PFSK-1 (cell line): ENCODE measurements around the gene ZDHHC11B.

Experiments
- FOXP2 ChIP-seq: optimal IDR thresholded peaks from 2 replicates; pipeline ENCODE3; 2011; ENCODE audit warnings: borderline replicate concordance, control low read depth, inconsistent platforms; ENCODE audit not compliant: insufficient read depth; ENCODE audit errors: extremely low read length, extremely low read depth
- POLR2AphosphoS5 ChIP-seq: IDR thresholded peaks from 2 replicates; pipeline ENCODE4 v1.6.1; 2012; ENCODE audit warnings: low read depth, mild to moderate bottlenecking, control low read depth, low read length, moderate library complexity
- REST ChIP-seq, 2 experiments: IDR thresholded peaks; 2 replicates each; pipeline versions ENCODE4 v1.6.1 to v1.8.0; 2011 to 2012; ENCODE audit warnings: low read depth in 2 of 2, low read length in 2 of 2, control low read depth in 1 of 2, inconsistent platforms in 1 of 2, mild to moderate bottlenecking in 1 of 2, moderate library complexity in 1 of 2; ENCODE audit not compliant: insufficient read depth in 1 of 2
- SIN3A ChIP-seq: IDR thresholded peaks from 2 replicates; pipeline ENCODE4 v1.6.1; 2012; ENCODE audit warnings: mild to moderate bottlenecking, low read length, moderate library complexity, borderline replicate concordance; ENCODE audit not compliant: insufficient read depth
- TAF1 ChIP-seq: IDR thresholded peaks from 2 replicates; pipeline ENCODE4 v1.6.1; 2012; ENCODE audit warnings: low read length, control low read depth, borderline replicate concordance; ENCODE audit not compliant: insufficient read depth

ZDHHC11B gene

DNA sequence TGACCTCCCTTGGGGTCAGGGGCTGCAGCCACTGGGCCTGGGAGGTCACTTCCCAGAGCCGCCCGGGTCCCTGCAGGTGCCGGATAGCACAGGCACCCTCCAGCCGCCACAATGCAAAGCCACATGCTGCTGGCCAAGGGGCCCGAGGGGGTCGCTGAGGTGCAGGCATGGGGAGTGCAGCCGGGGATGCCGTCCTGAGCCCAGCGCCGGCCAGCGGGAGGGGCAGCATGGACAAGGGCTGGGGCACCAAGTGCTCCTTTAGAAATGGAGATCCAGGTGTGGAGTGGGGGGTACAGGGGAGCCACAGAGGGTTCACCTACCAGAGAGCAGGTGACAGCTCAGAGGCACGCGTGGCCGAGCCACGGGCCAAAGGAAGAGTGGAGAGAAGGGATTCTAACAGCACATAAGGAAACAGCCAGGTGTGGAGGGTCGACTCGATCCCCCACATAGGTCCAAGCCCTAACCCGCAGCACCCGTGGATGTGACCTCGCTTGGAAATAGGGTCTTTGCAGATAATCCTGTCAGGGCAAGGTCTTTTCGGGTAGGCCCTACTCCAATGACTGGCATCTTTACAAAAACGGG, 24.7 kb downstream of the ZDHHC11B start:
- TF ChIP-seq FOXP2 = no peak
- TF ChIP-seq TAF1 = no peak
- TF ChIP-seq REST (IDR thresholded peaks at IDR 0.05; ENCODE audit: insufficient read depth in 1 of 2, low read depth in 2 of 2, low read length in 2 of 2) = no peak
- TF ChIP-seq SIN3A = no peak

GRCh38 chr5:759111-759751, 25.3 kb downstream of the ZDHHC11B start:
- TF ChIP-seq TAF1 (no peak), POLR2AphosphoS5 (no peak), SIN3A (no peak), REST (IDR thresholded peaks at IDR 0.05; ENCODE audit: insufficient read depth in 1 of 2, low read depth in 2 of 2, low read length in 2 of 2) (no peak), FOXP2 (no peak)

GRCh38 chr5:758698-759053, 25.9 kb downstream of the ZDHHC11B start:
- TF ChIP-seq FOXP2 (no peak), SIN3A (no peak), POLR2AphosphoS5 (no peak), REST (IDR thresholded peaks at IDR 0.05; ENCODE audit: insufficient read depth in 1 of 2, low read depth in 2 of 2, low read length in 2 of 2) (no peak), TAF1 (no peak)

GRCh38 chr5:757931-758697, 26.4 kb downstream of the ZDHHC11B start:
- TF ChIP-seq REST (IDR thresholded peaks at IDR 0.05; ENCODE audit: insufficient read depth in 1 of 2, low read depth in 2 of 2, low read length in 2 of 2) (no peak), SIN3A (no peak), FOXP2 (no peak), TAF1 (no peak), POLR2AphosphoS5 (no peak)
